Psoas muscle (tissue), 8 donors: Measurements from ENCODE around the gene EIF3B. TPM values are rescaled to one million over a fixed set of nuclear protein-coding genes. Genes with fewer than 3 reads are reported as not detected.
"Not testable (repeated sequence)": the region's sequence is repeated elsewhere in the genome, so short reads cannot be mapped to it uniquely, and the experiment has no call there.

Experiments used
- ATAC-seq, 4 donors: fragments of 200-7000 bp; cut with Tn5 transposase; one replicate each; pipeline ENCODE4 v1.9.1; 2020; ENCODE audit warnings: moderate library complexity in 3 of 4, mild to moderate bottlenecking in 2 of 4
- DNase-seq, 2 donors: peaks; one replicate each; pipeline ENCODE4 v3.0.0-alpha.2; 2020
- H3K27ac ChIP-seq: fragments of 200-600 bp; one replicate; pipeline ENCODE4 v1.8.0; 2022
- H3K27me3 ChIP-seq, 3 donors: fragments of 200-600 bp in 1 of 3; one replicate each; pipeline versions ENCODE4 v1.6.1 to v1.8.0; 2013 to 2022; ENCODE audit warnings: low read length in 2 of 3, mild to moderate bottlenecking in 2 of 3, moderate library complexity in 1 of 3; ENCODE audit not compliant: insufficient read depth in 3 of 3
- H3K36me3 ChIP-seq, 2 donors: fragments of 200-600 bp in 1 of 2; one replicate each; pipeline versions ENCODE4 v1.6.1 to v1.8.0; 2013 to 2022; ENCODE audit warnings: low read depth in 1 of 2, mild to moderate bottlenecking in 1 of 2, moderate library complexity in 1 of 2; ENCODE audit not compliant: insufficient read depth in 1 of 2
- H3K4me1 ChIP-seq: fragments of 200-600 bp; one replicate; pipeline ENCODE4 v1.8.0; 2022
- H3K4me3 ChIP-seq: fragments of 200-600 bp; one replicate; pipeline ENCODE4 v1.8.0; 2022; ENCODE audit warnings: mild to moderate bottlenecking
- H3K9me3 ChIP-seq: fragments of 200-600 bp; one replicate; pipeline ENCODE4 v1.8.0; 2022
- CTCF ChIP-seq: fragments of 200-600 bp; IDR thresholded peaks from one replicate; pipeline ENCODE4 v1.8.0; 2022; ENCODE audit warnings: antibody characterized with exemption
- WGBS, 3 donors: extraction: QIAGEN DNeasy Blood & Tissue Kit; methylation state at CpG; one replicate each; pipeline versions ENCODE4 v1.1.6 to v1.1.7; 2013; 5-methylcytosine and 5-hydroxymethylcytosine counted together
- intact Hi-C, 2 donors: fragments of 100-400 bp; cut with DNase I; formaldehyde crosslinking; loops; one replicate each; pipeline versions ENCODE4 v1.11.0 to v1.14.2; 2022
- polyA plus RNA-seq, 3 donors: library from polyadenylated mRNA; stranded (reverse); fragments of 200-250 nt; gene quantifications; one replicate each; pipeline ENCODE4 v1.2.3, GENCODE V29; 2013
- total RNA-seq, 4 donors: library from RNA; stranded (reverse); fragmentation: NEBNext Ultra II Directional in 2 of 4; extraction: Animal tissue kit (Norgen Biotek cat#: 25700) in 2 of 4; gene quantifications; one replicate each; pipeline versions ENCODE4 v1.2.1 to v1.2.4, GENCODE V29; 2021 to 2023
- donor health status: healthy with polysubstance abuse.
- donor health status: DM: no; HTN: no; CAD: no; lungs with moderate emphysema.
- donor health status: Bipolar disorder and iron deficiency.
- donor health status: healthy.
- donor health status: DM: yes; HTN: yes; CAD: no.
- donor health status: DM: no; HTN: no; CAD: no.
- donor health status: DM: no; HTN: no; CAD: no.
- donor health status: DM: yes; HTN: yes; CAD: no.

The EIF3B gene
- total and polyA plus RNA-seq, 7 donors: 101 to 275 (median 174) TPM

GRCh38 chr7:2381881-2382509 lies 27.4 kb downstream of the EIF3B start:
- H3K27me3 ChIP-seq: no peaks in the 10 kb centered on the region
- H3K4me3 ChIP-seq: no peak overlapping the region
- no peak overlapping the region for H3K27ac ChIP-seq
- DNase-seq (no peak), ATAC-seq (no peak)
- no peak for TF ChIP-seq CTCF
- no peaks in the 10 kb centered on the region for H3K9me3 ChIP-seq
- intact Hi-C loops: no loop called here
- 76 to 81% (median 78%) methylated on average over 21 of the region's 21 CpGs for WGBS, 3 donors
- no peaks in the 10 kb centered on the region for H3K4me1 ChIP-seq
- peaks cover 19 to 45% of the 10 kb centered on the region in 2 donors for H3K36me3 ChIP-seq

- DNase-seq: no peak
- intact Hi-C loops: no loop called here
- no peak for ATAC-seq
- no peaks in the 10 kb centered on the region for H3K4me1 ChIP-seq
- H3K27ac ChIP-seq: no peak overlapping the region
- H3K27me3 ChIP-seq: no peaks in the 10 kb centered on the region
- H3K9me3 ChIP-seq: no peaks in the 10 kb centered on the region
- H3K36me3 ChIP-seq: peaks cover 17 to 40% of the 10 kb centered on the region in 2 donors
- no peak overlapping the region for H3K4me3 ChIP-seq
- WGBS, 3 donors: 66 to 68% (median 67%) methylated on average over 25 to 29 of the region's 29 CpGs
- no peak for TF ChIP-seq CTCF
These were observed 29.1 kb downstream of the EIF3B start for GRCh38 chr7:2383543-2384274.

- WGBS, 3 donors: 77 to 82% (median 80%) methylated on average over 19 of the region's 19 CpGs
- intact Hi-C loops: no loop called here
- ATAC-seq (no peak), DNase-seq (peak in 1 of 2 donors; percentile 10)
- Histone ChIP-seq H3K27me3 (no peaks in the 10 kb centered on the region), H3K27ac (no peak overlapping the region), H3K9me3 (no peaks in the 10 kb centered on the region), H3K36me3 (peaks cover 9 to 31% of the 10 kb centered on the region in 2 donors), H3K4me3 (no peak overlapping the region), H3K4me1 (no peaks in the 10 kb centered on the region)
- TF ChIP-seq CTCF: no peak
These were observed 30.0 kb downstream of the EIF3B start for GRCh38 chr7:2384354-2385243.

GRCh38 chr7:2386122-2386521 lies 31.5 kb downstream of the EIF3B start:
- H3K4me1 ChIP-seq, DNase-seq, H3K27me3 ChIP-seq, intact Hi-C loops, H3K4me3 ChIP-seq, H3K27ac ChIP-seq, H3K9me3 ChIP-seq: not testable (repeated sequence)
- peak in 1 of 4 donors; percentile 25 for ATAC-seq
- WGBS, 3 donors: 91 to 94% (median 93%) methylated on average over 9 of the region's 9 CpGs
- H3K36me3 ChIP-seq: peaks cover 0 to 16% of the 10 kb centered on the region in 2 donors
